Mesenteric fat pad (tissue), 1 donor: ENCODE measurements around the gene RIPOR3. TPM values are rescaled to one million over a fixed set of nuclear protein-coding genes. Genes with fewer than 3 reads are reported as not detected.

ENCODE experiments used
- DNase-seq: peaks from one replicate; pipeline ENCODE4 v3.0.0-alpha.2; 2020; ENCODE audit warnings: low spot score
- total RNA-seq: library from RNA; stranded (reverse); fragmentation: NEBNext Ultra II Directional; extraction: Animal tissue kit (Norgen Biotek cat#: 25700); gene quantifications from one replicate; pipeline ENCODE4 v1.2.1, GENCODE V29; 2021
- donor health status: DM: yes; HTN: yes; CAD: no.

RIPOR3 gene
- total RNA-seq, 1 donor from 2014 or later, result 19.7 TPM

DNA sequence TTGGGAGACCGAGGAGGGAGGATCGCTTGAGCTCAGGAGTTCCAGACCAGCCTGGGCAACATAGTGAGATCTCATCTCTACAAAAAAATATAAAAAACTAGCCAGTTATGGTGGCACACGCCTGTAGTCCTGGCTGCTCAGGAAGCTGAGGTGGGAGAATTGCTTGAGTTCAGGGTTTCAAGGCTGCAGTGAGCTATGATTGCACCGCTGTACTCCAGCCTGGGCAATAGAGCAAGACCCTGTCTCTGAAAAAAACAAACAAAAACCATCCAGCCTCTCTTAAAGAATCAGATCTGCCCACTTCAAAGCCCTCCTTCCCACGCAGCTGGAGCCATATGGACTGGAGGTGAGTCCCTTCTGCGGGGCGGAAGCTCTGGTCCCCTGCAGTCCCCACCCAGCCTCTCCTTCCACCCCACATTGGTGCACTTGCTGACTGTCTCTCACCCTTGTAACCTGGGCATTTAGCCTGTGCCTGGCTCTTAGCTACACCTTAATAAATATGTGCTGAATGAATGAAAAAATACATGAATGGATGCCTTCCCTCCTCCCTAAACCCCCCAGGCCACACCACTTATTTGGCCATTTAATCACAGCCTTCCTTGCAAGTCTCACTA is 32.9 kb upstream of the RIPOR3 start:
- DNase-seq, result peak; percentile 30

DNA sequence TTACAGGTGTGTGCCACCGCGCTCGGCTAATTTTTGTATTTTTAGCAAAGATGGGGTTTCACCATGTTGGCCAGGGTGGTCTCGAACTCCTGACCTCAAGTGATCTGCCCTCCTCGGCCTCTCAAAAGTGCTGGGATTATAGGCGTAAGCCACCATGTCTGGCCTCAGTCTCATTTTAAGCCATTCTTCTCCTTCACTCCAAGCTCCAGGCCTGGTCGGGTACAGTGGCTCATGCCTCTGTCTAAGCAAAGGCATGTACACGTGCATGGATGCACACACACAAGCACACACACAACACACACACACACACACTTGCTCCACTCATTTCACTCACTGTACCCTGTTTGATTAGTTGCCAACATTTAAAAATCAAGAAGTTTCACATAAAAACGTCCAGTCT is 32.3 kb upstream of the RIPOR3 start:
- DNase-seq, result peak; percentile 49

DNA sequence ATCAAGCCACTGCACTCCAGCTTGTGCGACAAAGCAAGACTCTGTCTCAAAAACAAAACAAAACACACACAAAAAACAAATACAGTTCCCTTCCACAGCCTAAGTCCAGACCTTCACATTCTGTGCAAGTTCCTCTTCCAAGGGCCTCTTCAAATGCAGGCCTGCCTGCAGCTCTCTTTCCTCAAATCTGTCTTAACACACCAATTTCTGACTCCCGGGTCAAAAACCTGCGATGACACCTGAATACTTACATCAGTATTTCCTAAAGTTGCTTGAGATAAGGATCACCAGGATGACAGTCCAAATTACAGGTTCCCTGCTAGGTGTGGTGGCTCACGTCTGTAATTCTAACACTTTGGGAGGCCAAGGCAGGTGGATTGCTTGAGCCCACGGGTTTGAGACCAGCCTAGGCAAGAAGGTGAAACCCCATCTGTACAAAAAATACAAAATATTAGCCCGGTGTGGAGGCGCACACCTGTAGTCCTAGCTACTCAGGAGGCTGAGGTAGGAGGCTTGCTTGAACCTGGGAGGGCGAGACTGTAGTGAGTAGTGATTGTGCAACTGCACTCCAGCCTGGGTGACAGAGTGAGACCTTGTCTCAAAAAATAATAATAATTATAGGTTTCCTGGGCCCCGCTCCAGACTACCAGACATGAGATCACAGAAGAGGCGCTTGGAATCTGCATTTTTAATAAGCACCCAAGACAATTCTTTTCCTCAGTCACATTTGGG is 31.2 kb upstream of the RIPOR3 start:
- peak; percentile 73 for DNase-seq

- DNase-seq, result peak; percentile 81
These were observed 30.5 kb upstream of the RIPOR3 start for GRCh38 chr20:50721881-50722281.

GRCh38 chr20:50720582-50720981 is 29.2 kb upstream of the RIPOR3 start:
- no peak for DNase-seq

DNA sequence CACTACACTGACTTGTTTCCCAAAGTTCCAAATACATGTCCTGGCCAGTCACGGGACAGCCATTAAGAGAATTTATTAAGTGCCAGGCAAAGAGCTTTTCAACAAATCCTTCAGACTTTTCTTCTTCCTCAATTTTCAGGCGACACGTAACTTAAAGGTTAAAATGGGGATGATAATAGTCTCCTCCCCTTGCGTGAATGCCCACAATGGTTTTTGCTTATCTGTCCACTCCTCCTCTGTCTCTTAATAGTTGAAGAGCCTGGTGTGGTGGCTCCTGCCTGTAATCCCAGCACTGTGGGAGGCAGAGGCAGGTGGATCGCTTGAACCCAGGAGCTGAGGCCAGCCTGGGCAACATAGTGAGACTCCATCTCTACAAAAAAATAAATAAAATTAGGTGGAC is 28.7 kb upstream of the RIPOR3 start:
- peak; percentile 18 for DNase-seq

DNA sequence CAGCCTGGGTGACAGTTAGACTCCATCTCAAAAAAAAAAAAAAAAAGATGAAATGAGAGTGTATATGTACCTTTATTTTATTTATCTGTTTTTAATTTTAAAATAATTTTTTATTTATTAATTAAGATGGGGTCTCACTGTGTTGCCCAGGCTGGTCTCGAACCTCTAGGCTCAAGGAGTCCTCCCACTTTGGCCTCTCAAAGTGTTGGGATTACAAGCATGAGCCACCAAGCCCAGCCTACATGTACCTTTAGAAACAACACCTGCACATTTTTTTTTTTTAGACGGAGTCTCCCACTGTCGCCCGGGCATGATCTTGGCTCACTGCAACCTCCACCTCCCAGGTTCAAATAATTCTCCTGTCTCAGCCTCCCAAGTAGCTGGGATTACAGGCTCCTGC is 28.0 kb upstream of the RIPOR3 start:
- peak; percentile 14 for DNase-seq

DNA sequence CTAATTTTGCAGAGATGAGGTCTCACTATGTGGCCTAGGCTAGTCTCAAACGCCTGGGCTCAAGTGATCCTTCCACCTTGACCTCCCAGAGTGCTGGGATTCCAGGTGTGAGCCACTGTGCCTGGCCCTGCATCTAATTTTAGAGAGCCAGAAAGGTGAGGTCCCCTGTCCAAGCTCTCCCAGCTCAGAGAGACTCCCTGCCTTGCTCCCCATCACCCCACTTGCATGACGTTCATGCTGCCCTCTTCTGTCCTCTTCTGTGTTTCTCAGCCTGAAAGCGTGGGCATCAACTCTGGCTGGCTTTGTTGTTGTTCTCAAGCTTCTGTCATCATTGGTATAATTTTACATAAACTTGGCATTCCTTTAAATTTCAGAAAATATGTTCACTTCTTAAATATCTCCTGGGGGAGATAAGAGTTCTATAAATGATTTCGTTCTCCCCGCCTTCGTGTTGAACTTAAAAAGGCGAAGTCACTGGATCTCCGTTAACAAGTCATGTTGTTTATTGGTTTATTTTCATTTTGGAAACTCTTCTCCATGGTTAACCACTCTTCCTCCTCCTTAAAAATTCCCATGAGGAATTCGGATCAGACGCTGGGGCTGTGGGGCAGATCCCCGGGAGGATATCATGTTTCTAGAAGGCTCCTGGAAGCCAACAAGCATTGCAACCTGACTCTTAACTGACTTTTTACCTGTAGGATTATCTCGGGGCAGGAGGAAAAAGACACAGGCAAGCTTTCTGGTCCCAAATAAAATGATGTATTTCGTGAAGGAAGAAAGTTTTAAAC is 26.8 kb upstream of the RIPOR3 start:
- DNase-seq, result peak; percentile 51

DNA sequence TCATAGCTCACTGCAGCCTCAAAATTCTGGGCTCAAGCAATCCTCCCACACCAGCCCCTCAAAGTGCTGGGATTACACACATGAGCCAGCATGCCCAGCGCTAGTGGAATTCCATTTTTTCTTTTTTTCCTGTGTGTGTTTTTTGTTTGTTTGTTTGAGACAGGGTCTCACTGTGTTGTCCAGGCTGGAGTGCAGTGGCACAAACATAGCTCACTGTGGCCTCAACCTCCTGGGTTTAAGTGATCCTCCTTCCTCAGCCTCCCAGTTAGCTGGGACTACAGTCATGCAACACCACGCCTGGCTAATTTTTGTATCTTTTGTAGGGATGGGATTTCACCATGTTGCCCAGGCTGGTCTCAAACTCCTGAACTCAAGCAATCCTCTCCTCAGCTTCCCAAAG is 26.0 kb upstream of the RIPOR3 start:
- DNase-seq, result peak; percentile 30

- DNase-seq, result no peak
These were observed 25.2 kb upstream of the RIPOR3 start for GRCh38 chr20:50716518-50716917.

GRCh38 chr20:50715694-50716093 is 24.4 kb upstream of the RIPOR3 start:
- no peak for DNase-seq

DNA sequence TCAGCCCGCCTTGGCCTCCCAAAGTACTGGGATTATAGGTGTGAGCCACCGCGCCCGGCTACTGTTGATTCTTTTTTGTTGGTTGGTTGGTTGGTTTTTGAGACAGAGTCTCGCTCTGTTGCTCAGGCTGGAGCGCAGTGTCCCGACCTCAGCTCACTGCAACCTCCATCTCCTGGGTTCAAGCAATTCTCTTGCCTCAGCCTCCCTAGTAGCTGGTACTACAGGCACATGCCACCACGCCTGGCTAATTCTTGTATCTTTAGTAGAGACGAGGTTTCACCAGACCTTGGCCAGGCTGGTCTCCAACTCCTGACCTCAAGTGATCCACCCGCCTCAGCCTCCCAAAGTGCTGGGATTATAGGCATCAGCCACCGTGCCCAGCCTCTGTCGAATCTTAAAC is 23.1 kb upstream of the RIPOR3 start:
- peak; percentile 68 for DNase-seq

- peak; percentile 22 for DNase-seq
These were observed 22.3 kb upstream of the RIPOR3 start for GRCh38 chr20:50713657-50714101.

GRCh38 chr20:50712771-50713656 is 21.7 kb upstream of the RIPOR3 start:
- peak; percentile 30 for DNase-seq

- no peak for DNase-seq
These were observed 19.9 kb upstream of the RIPOR3 start for GRCh38 chr20:50711113-50711825.

GRCh38 chr20:50710492-50711063 is 19.2 kb upstream of the RIPOR3 start:
- DNase-seq, result no peak

DNA sequence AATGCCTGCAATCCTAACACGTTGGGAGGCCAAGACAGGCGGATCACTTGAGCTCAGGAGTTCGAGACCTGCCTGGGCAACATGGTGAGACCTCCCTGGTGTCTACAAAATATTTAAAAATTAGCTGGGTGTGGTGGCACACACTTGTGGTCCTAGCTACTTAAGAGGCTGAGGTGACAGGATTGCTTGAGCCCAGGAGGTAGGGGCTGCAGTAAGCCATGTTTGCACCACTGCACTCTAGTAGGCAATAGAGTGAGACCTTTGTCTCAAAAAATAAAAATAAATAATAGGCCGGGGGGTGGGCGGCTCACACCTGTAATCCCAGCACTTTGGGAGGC is 18.3 kb upstream of the RIPOR3 start:
- no peak for DNase-seq

GRCh38 chr20:50708845-50709635 is 17.7 kb upstream of the RIPOR3 start:
- DNase-seq, result no peak

DNA sequence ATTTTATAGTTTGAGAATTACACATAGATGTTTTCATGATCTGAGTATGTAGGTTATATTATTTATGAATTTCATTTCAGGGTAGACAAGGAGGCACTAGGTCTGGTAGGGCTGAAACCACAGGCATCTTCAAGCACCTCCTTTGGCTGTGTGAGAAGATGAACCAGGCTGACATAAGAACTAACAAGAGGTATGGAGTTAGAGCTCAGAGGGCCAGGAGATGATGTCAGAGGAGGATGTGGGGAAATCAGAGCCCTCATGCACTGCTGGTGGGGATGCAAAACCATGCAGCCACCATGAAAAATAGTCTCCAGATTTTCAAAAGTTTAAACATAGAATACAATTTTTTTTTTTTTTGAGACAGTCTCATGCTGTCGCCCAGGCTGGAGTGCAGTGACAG is 13.6 kb upstream of the RIPOR3 start:
- no peak for DNase-seq
